Activated CD8-positive, alpha-beta T cell treated with anti-CD3 and anti-CD28 coated beads for 36 hours (primary cell): ENCODE data around the gene PTPRN2. TPM values are rescaled to one million over a fixed set of nuclear protein-coding genes. Genes with fewer than 3 reads are reported as not detected.

ENCODE experiments used
- ATAC-seq: fragments of 200-7000 bp; cut with Tn5 transposase; one replicate; pipeline ENCODE4 v1.10.0; 2021; ENCODE audit warnings: mild to moderate bottlenecking, moderate library complexity
- CTCF ChIA-PET: fragments of 350-600 bp; sonication (Branson Sonifier 250); formaldehyde crosslinking; loops from one replicate; lab custom pipeline; 2021; ENCODE audit warnings: antibody characterized with exemption; lab: Charles Lee
- POLR2A ChIA-PET: fragments of 350-600 bp; sonication (Branson Sonifier 250); formaldehyde crosslinking; loops from one replicate; lab custom pipeline; 2021; ENCODE audit warnings: antibody characterized with exemption; lab: Charles Lee
- DNase-seq: peaks from one replicate; pipeline ENCODE4 v3.0.0-alpha.2; 2020
- H3K27ac Mint-ChIP-seq: one replicate; pipeline ENCODE4 v1.8.0; 2021; ENCODE audit warnings: mild to moderate bottlenecking, mixed read lengths
- H3K27me3 Mint-ChIP-seq: one replicate; pipeline ENCODE4 v1.8.0; 2021; ENCODE audit warnings: mixed read lengths
- H3K36me3 Mint-ChIP-seq: one replicate; pipeline ENCODE4 v1.8.0; 2021; ENCODE audit warnings: low read depth, mixed read lengths
- H3K4me1 Mint-ChIP-seq: one replicate; pipeline ENCODE4 v1.8.0; 2021; ENCODE audit warnings: low read depth, mixed read lengths
- H3K4me3 Mint-ChIP-seq: one replicate; pipeline ENCODE4 v1.8.0; 2021; ENCODE audit warnings: mild to moderate bottlenecking, moderate library complexity, mixed read lengths
- H3K9me3 Mint-ChIP-seq: one replicate; pipeline ENCODE4 v1.8.0; 2021; ENCODE audit warnings: mixed read lengths
- CTCF ChIP-seq: fragments of 200-600 bp; IDR thresholded peaks from one replicate; pipeline ENCODE4 v1.8.0; 2022; ENCODE audit warnings: antibody characterized with exemption, mild to moderate bottlenecking
- intact Hi-C: fragments of 100-400 bp; cut with micrococcal nuclease; formaldehyde crosslinking; loops from one replicate; pipeline ENCODE4 v1.10.0; 2022
- total RNA-seq, 2 experiments: library from RNA; stranded (reverse); gene quantifications; one replicate each; pipeline ENCODE4 v1.2.3, GENCODE V29; 2021

The PTPRN2 gene
- total RNA-seq, 2 experiments from 2014 or later = 0.49 to 0.65 TPM

- intact Hi-C loops = no loop called here
- ChIA-PET CTCF (no interaction called here), POLR2A (no interaction called here)
- ATAC-seq (no peak), DNase-seq (no peak)
- no peaks in the 10 kb centered on the region for H3K9me3 Mint-ChIP-seq
- peaks cover under 1% of the 10 kb centered on the region for H3K27me3 Mint-ChIP-seq
- no peak for TF ChIP-seq CTCF
- H3K27ac Mint-ChIP-seq = no peak overlapping the region
- H3K4me3 Mint-ChIP-seq = no peak overlapping the region
- H3K4me1 Mint-ChIP-seq = no peaks in the 10 kb centered on the region
- no peaks in the 10 kb centered on the region for H3K36me3 Mint-ChIP-seq
Measured at GRCh38 chr7:157744786-157745601, 842.6 kb downstream of the PTPRN2 start.

GRCh38 chr7:157743781-157744525, 843.7 kb downstream of the PTPRN2 start:
- Mint-ChIP-seq H3K27me3 (peaks cover 2% of the 10 kb centered on the region), H3K9me3 (no peaks in the 10 kb centered on the region), H3K27ac (no peak overlapping the region), H3K4me1 (no peaks in the 10 kb centered on the region), H3K36me3 (no peaks in the 10 kb centered on the region), H3K4me3 (no peak overlapping the region)
- no peak for DNase-seq
- ChIA-PET POLR2A (no interaction called here), CTCF (no interaction called here)
- ATAC-seq = no peak
- no peak for TF ChIP-seq CTCF
- intact Hi-C loops = no loop called here

- intact Hi-C loops = no loop called here
- no peak overlapping the region for H3K27ac Mint-ChIP-seq
- no peaks in the 10 kb centered on the region for H3K9me3 Mint-ChIP-seq
- CTCF ChIA-PET = no interaction called here
- H3K27me3 Mint-ChIP-seq = peaks cover 5% of the 10 kb centered on the region
- no peak for TF ChIP-seq CTCF
- ATAC-seq (no peak), DNase-seq (no peak)
- no peak overlapping the region for H3K4me3 Mint-ChIP-seq
- no peaks in the 10 kb centered on the region for H3K4me1 Mint-ChIP-seq
- H3K36me3 Mint-ChIP-seq = no peaks in the 10 kb centered on the region
- POLR2A ChIA-PET = no interaction called here
Measured at GRCh38 chr7:157740251-157740798, 847.3 kb downstream of the PTPRN2 start.

GRCh38 chr7:157739650-157740049, 848.0 kb downstream of the PTPRN2 start:
- Mint-ChIP-seq H3K4me1 (no peaks in the 10 kb centered on the region), H3K27ac (no peak overlapping the region), H3K27me3 (peaks cover 5% of the 10 kb centered on the region), H3K4me3 (no peak overlapping the region), H3K36me3 (no peaks in the 10 kb centered on the region), H3K9me3 (no peaks in the 10 kb centered on the region)
- no peak for ATAC-seq
- intact Hi-C loops = no loop called here
- POLR2A ChIA-PET = no interaction called here
- CTCF ChIA-PET = no interaction called here
- no peak for TF ChIP-seq CTCF
- DNase-seq = no peak

GRCh38 chr7:157739031-157739430, 848.6 kb downstream of the PTPRN2 start:
- ATAC-seq = no peak

More at GRCh38 chr7:157739031-157739430, 848.6 kb downstream of the PTPRN2 start:
- no peak overlapping the region for H3K27ac Mint-ChIP-seq
- H3K4me3 Mint-ChIP-seq = no peak overlapping the region
- no peaks in the 10 kb centered on the region for H3K4me1 Mint-ChIP-seq
- H3K9me3 Mint-ChIP-seq = no peaks in the 10 kb centered on the region
- H3K27me3 Mint-ChIP-seq = peaks cover 5% of the 10 kb centered on the region
- no peak for TF ChIP-seq CTCF
- intact Hi-C loops = no loop called here
- no peak for DNase-seq
- H3K36me3 Mint-ChIP-seq = no peaks in the 10 kb centered on the region
- ChIA-PET POLR2A (no interaction called here), CTCF (no interaction called here)
